Testis (tissue), 3 donors: ENCODE results near the gene IL3. TPM values are rescaled to one million over a fixed set of nuclear protein-coding genes. Genes with fewer than 3 reads are reported as not detected.
A peak's percentile ranks its signal among the peaks of the same experiment; 100 is the strongest.

Experiments
- DNase-seq: peaks from one replicate; pipeline ENCODE4 v3.0.0-alpha.2; 2019
- H3K27ac ChIP-seq, 2 donors: fragments of 200-600 bp; sonication (generic); one replicate each; pipeline ENCODE4 v1.5.1; 2019
- H3K27me3 ChIP-seq: fragments of 200-600 bp; sonication (generic); one replicate; pipeline ENCODE4 v1.5.1; 2019
- H3K36me3 ChIP-seq: fragments of 200-600 bp; sonication (generic); one replicate; pipeline ENCODE4 v1.5.1; 2017; ENCODE audit warnings: low read depth; ENCODE audit errors: missing control alignments
- H3K4me1 ChIP-seq: fragments of 200-600 bp; sonication (generic); one replicate; pipeline ENCODE4 v1.5.1; 2019
- H3K4me3 ChIP-seq, 2 donors: fragments of 200-600 bp; sonication (generic); one replicate each; pipeline ENCODE4 v1.5.1; 2017 to 2019
- H3K9me3 ChIP-seq: fragments of 200-600 bp; sonication (generic); one replicate; pipeline ENCODE4 v1.5.1; 2017
- CTCF ChIP-seq, 3 experiments: fragments of 450-650 bp in 2 of 3; fragments of 200-600 bp in 1 of 3; sonication (generic) in 1 of 3; IDR thresholded peaks; one replicate each; pipeline ENCODE4 v1.5.1; 2016 to 2019; ENCODE audit warnings: antibody characterized with exemption in 3 of 3, mild to moderate bottlenecking in 2 of 3, moderate library complexity in 1 of 3
- POLR2A ChIP-seq: fragments of 450-650 bp; IDR thresholded peaks from one replicate; pipeline ENCODE4 v1.6.1; 2017; ENCODE audit warnings: antibody characterized with exemption, mild to moderate bottlenecking, moderate library complexity
- WGBS, 2 donors: methylation state at CpG; one replicate each; pipeline ENCODE4 v1.1.5; 2018; 5-methylcytosine and 5-hydroxymethylcytosine counted together
- intact Hi-C: fragments of 100-400 bp; cut with DNase I; formaldehyde crosslinking; loops from one replicate; pipeline ENCODE4 v1.15.1; 2023; ENCODE audit warnings: low total_unique reads
- polyA plus RNA-seq: library from polyadenylated mRNA; stranded (reverse); fragments of 350-450 nt; fragmentation: Illumina TruSeq; extraction: RNeasy Lipid Tissue Mini Kit (QIAGEN cat#74804); gene quantifications from one replicate; pipeline ENCODE4 v1.2.3, GENCODE V29; 2014; ENCODE audit warnings: low read depth, low replicate concordance; ENCODE audit not compliant: insufficient read depth
- total RNA-seq, 2 donors: library from RNA; depleted of rRNA; stranded (reverse); fragments of >200 nt; gene quantifications; one replicate each; pipeline ENCODE4 v1.2.3, GENCODE V29; 2016

The IL3 gene
- total and polyA plus RNA-seq, 3 donors from 2014 or later, result 0.39 TPM; not detected in 2

DNA sequence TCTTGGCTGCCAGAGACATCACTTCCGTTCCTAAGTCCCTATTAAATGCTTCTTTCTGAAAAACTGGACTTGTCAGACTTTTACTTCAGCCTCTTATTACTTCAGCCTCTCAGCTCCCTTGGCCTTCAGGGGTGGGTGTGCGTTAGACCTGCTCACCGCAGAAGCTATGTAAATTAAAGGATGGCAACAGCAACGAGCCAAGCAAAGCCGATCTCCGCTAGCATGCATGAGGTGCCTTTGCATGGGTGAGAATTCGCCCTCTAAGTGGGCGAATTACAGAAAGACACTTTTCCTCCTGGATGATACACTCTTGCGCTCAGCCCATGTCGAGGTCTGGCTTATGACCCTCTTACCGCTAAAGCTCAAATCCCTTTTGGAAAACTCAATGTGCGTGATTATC is 10.9 kb upstream of the IL3 start:
- Histone ChIP-seq H3K27me3 (no peaks in the 10 kb centered on the region), H3K36me3 (no peaks in the 10 kb centered on the region), H3K27ac (no peak overlapping the region), H3K4me3 (no peak overlapping the region), H3K4me1 (no peaks in the 10 kb centered on the region), H3K9me3 (no peaks in the 10 kb centered on the region)
- DNase-seq, result no peak
- intact Hi-C loops, result no loop called here
- no peak for TF ChIP-seq POLR2A
- TF ChIP-seq CTCF (IDR thresholded peaks at IDR 0.05), result no peak
- WGBS, 2 donors, result 92 to 94% methylated on average over 12 of the region's 12 CpGs

- DNase-seq, result peak; percentile 40
- Histone ChIP-seq H3K4me3 (no peak overlapping the region), H3K9me3 (no peaks in the 10 kb centered on the region), H3K36me3 (no peaks in the 10 kb centered on the region), H3K27ac (no peak overlapping the region), H3K27me3 (no peaks in the 10 kb centered on the region), H3K4me1 (no peaks in the 10 kb centered on the region)
- intact Hi-C loops, result no loop called here
- TF ChIP-seq POLR2A, result no peak
- TF ChIP-seq CTCF (IDR thresholded peaks at IDR 0.05), result no peak
- WGBS, 2 donors, result 80 to 84% methylated on average over 1 to 5 of the region's 5 CpGs
These were observed 10.3 kb upstream of the IL3 start for GRCh38 chr5:132050136-132050535.

GRCh38 chr5:132050661-132051552 is 9.5 kb upstream of the IL3 start:
- Histone ChIP-seq H3K4me1 (no peaks in the 10 kb centered on the region), H3K36me3 (no peaks in the 10 kb centered on the region), H3K4me3 (no peak overlapping the region), H3K27me3 (no peaks in the 10 kb centered on the region), H3K27ac (no peak overlapping the region), H3K9me3 (no peaks in the 10 kb centered on the region)
- TF ChIP-seq POLR2A (no peak), CTCF (IDR thresholded peaks at IDR 0.05) (no peak)
- 84 to 90% methylated on average over 9 of the region's 9 CpGs for WGBS, 2 donors
- peak; percentile 2 for DNase-seq
- intact Hi-C loops, result no loop called here

GRCh38 chr5:132052520-132052919 is 7.9 kb upstream of the IL3 start:
- intact Hi-C loops, result no loop called here
- TF ChIP-seq CTCF (IDR thresholded peaks at IDR 0.05), result no peak
- TF ChIP-seq POLR2A, result no peak
- Histone ChIP-seq H3K27ac (no peak overlapping the region), H3K27me3 (no peaks in the 10 kb centered on the region), H3K36me3 (no peaks in the 10 kb centered on the region), H3K9me3 (no peaks in the 10 kb centered on the region), H3K4me3 (no peak overlapping the region), H3K4me1 (no peaks in the 10 kb centered on the region)
- peak; percentile 9 for DNase-seq
- 77 to 80% methylated on average over 10 of the region's 10 CpGs for WGBS, 2 donors

DNA sequence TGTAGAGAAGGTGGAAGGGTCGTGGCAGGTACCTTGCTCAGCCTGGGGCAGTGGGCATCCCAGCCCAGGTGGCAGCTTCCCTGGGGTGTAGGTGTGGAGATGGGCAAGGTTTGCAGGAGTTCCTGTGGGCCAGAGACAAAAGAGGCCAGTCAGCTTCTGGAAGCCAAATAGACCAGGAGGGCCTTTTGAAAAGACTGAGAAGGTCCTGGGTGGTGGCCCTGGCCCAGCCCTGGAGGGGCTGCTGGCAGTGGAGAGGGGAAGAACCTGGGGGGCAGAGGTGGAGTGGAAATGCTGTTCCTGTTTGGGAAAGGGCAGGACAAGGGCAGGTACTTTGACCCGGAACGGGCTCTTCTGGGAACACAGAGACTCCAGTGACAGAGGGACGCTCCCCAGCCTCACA is 7.0 kb upstream of the IL3 start:
- Histone ChIP-seq H3K27me3 (no peaks in the 10 kb centered on the region), H3K27ac (no peak overlapping the region), H3K4me3 (no peak overlapping the region), H3K9me3 (no peaks in the 10 kb centered on the region), H3K4me1 (no peaks in the 10 kb centered on the region), H3K36me3 (no peaks in the 10 kb centered on the region)
- DNase-seq, result peak; percentile 8
- WGBS, 2 donors, result 88 to 91% methylated on average over 4 of the region's 4 CpGs
- no peak for TF ChIP-seq CTCF (IDR thresholded peaks at IDR 0.05)
- TF ChIP-seq POLR2A, result no peak
- intact Hi-C loops, result no loop called here
